ENCODE measurements around the gene SMC3.

- TF ChIP-seq CTCF (IDR thresholded peaks at IDR 0.05) (no peak), POLR2A (IDR thresholded peaks at IDR 0.05) (no peak), POLR2AphosphoS5 (IDR thresholded peaks at IDR 0.05) (no peak)
Observed at GRCh38 chr10:110632591-110633215, 65.2 kb downstream of the SMC3 start.

Data from breast epithelium (tissue), 3 donors.